T-helper 2 cell treated with Interferon-gamma antibody and Interleukin-4, amounts not matched to agents 5 μg/mL and 100 μg/mL, for 36 hours (primary cell): ENCODE measurements around the gene CD6.

Experiments used
- DNase-seq: peaks from one replicate; pipeline ENCODE4 v3.0.0; 2021; ENCODE audit warnings: low spot score
- H3K27ac Mint-ChIP-seq: one replicate; pipeline ENCODE4 v1.8.0; 2021; ENCODE audit warnings: mild to moderate bottlenecking, mixed read lengths
- H3K27me3 Mint-ChIP-seq: one replicate; pipeline ENCODE4 v1.8.0; 2021; ENCODE audit warnings: low read depth, mixed read lengths
- H3K36me3 Mint-ChIP-seq: one replicate; pipeline ENCODE4 v1.8.0; 2021; ENCODE audit warnings: low read depth, mixed read lengths
- H3K4me1 Mint-ChIP-seq: one replicate; pipeline ENCODE4 v1.8.0; 2021; ENCODE audit warnings: low read depth, mixed read lengths
- H3K4me3 Mint-ChIP-seq: one replicate; pipeline ENCODE4 v1.8.0; 2022; ENCODE audit warnings: mild to moderate bottlenecking, moderate library complexity, mixed read lengths
- H3K9me3 Mint-ChIP-seq: one replicate; pipeline ENCODE4 v1.8.0; 2021; ENCODE audit warnings: mixed read lengths

The CD6 gene

DNA sequence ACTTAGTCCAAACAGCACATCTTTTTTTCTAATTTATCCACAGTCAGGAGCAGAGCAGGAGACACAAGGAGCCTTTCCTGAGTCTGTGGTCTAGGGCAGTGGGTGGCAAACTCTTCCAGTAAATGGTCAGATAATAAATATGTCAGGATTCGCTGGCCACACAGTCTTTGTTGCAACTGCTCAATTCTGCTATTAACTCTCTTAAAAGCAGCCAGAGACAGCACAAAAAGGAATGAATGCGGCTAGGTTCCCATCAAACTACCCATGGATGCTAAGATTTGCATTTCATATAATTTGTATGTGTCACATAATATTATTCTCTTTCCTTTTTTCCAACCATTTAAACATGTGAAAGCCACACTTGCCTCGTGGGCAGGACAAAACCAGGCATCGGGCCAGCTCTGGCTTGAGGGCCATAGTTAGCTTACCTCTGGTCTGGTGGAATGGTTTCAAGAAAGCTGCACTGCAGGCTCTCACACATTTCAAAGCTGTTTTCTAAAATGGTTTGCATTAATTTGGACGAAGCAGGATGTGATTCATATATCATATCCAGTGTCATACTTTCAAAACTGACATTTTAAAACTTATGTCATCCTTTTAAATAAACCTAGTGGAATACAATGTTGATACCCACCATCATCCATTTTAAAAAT lies 66.1 kb downstream of the CD6 start:
- Mint-ChIP-seq H3K27ac (peak overlapping the region; percentile 97), H3K27me3 (no peaks in the 10 kb centered on the region), H3K9me3 (no peaks in the 10 kb centered on the region), H3K4me1 (peaks cover 66% of the 10 kb centered on the region), H3K36me3 (peaks cover 30% of the 10 kb centered on the region), H3K4me3 (peak overlapping the region; percentile 67)
- no peak for DNase-seq

DNA sequence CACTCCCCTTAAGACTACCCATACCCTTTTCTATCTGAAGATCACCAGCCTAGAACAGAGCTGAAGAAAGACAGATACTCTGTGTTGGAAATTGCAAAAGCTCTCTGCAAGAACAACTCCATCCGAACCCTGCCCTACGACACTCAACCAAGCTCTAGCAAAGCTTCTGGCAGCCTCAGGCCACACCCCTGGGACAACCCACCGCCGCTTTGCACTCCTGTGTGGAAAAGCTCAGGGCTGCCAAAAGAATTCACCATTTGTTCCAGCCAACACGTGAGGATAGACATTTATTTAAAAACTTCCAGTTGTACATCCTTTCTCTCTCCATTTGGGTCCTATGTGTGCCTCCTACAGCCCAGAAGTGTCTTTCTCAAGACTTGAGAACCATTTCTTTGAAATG lies 68.4 kb downstream of the CD6 start:
- DNase-seq, result no peak
- H3K36me3 Mint-ChIP-seq, result peaks cover 30% of the 10 kb centered on the region
- no peaks in the 10 kb centered on the region for H3K9me3 Mint-ChIP-seq
- H3K4me1 Mint-ChIP-seq, result peaks cover 66% of the 10 kb centered on the region
- H3K27ac Mint-ChIP-seq, result peak overlapping the region; percentile 97
- H3K27me3 Mint-ChIP-seq, result no peaks in the 10 kb centered on the region
- H3K4me3 Mint-ChIP-seq, result peak overlapping the region; percentile 54

- DNase-seq, result peak; percentile 84
- H3K36me3 Mint-ChIP-seq, result peaks cover 22% of the 10 kb centered on the region
- H3K4me3 Mint-ChIP-seq, result peak overlapping the region; percentile 76
- H3K27me3 Mint-ChIP-seq, result no peaks in the 10 kb centered on the region
- H3K27ac Mint-ChIP-seq, result peak overlapping the region; percentile 97
- H3K9me3 Mint-ChIP-seq, result no peaks in the 10 kb centered on the region
- H3K4me1 Mint-ChIP-seq, result peaks cover 64% of the 10 kb centered on the region
These were observed 70.5 kb downstream of the CD6 start for GRCh38 chr11:61041755-61042518.

DNA sequence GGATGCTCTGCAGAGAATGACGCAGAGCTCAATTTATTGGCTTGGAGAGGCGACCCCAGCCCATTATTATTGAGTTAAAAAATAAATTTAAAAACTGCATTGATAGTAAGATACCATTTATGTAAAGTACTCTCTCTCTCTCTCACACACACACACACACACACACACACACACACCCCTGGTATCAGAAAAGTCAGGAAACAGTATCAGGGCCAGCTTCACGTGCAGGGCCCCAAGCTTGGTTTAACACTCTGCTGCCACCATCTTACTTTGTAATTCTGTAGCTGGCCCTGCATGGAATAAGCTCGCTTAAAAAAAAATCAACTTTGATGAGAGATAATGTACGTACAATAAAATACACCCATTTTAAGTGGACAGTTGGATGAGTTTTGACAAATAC lies 71.1 kb downstream of the CD6 start:
- no peak for DNase-seq
- Mint-ChIP-seq H3K4me3 (peak overlapping the region; percentile 76), H3K4me1 (peaks cover 62% of the 10 kb centered on the region), H3K27me3 (no peaks in the 10 kb centered on the region), H3K9me3 (no peaks in the 10 kb centered on the region), H3K27ac (peak overlapping the region; percentile 97), H3K36me3 (peaks cover 19% of the 10 kb centered on the region)

GRCh38 chr11:61042961-61043540 lies 71.6 kb downstream of the CD6 start:
- H3K4me1 Mint-ChIP-seq, result peaks cover 57% of the 10 kb centered on the region
- peak overlapping the region; percentile 97 for H3K27ac Mint-ChIP-seq
- no peaks in the 10 kb centered on the region for H3K27me3 Mint-ChIP-seq
- no peak for DNase-seq
- no peaks in the 10 kb centered on the region for H3K9me3 Mint-ChIP-seq
- H3K4me3 Mint-ChIP-seq, result peak overlapping the region; percentile 76
- H3K36me3 Mint-ChIP-seq, result peaks cover 17% of the 10 kb centered on the region

GRCh38 chr11:61045271-61045670 lies 73.8 kb downstream of the CD6 start:
- peaks cover 63% of the 10 kb centered on the region for H3K4me1 Mint-ChIP-seq
- H3K9me3 Mint-ChIP-seq, result no peaks in the 10 kb centered on the region
- H3K27ac Mint-ChIP-seq, result peak overlapping the region; percentile 32
- H3K27me3 Mint-ChIP-seq, result no peaks in the 10 kb centered on the region
- DNase-seq, result no peak
- no peak overlapping the region for H3K4me3 Mint-ChIP-seq
- peaks cover 26% of the 10 kb centered on the region for H3K36me3 Mint-ChIP-seq

GRCh38 chr11:61046833-61047232 lies 75.4 kb downstream of the CD6 start:
- DNase-seq, result no peak
- Mint-ChIP-seq H3K36me3 (peaks cover 32% of the 10 kb centered on the region), H3K27ac (peak overlapping the region; percentile 4), H3K27me3 (no peaks in the 10 kb centered on the region), H3K9me3 (peaks cover 6% of the 10 kb centered on the region), H3K4me1 (peaks cover 55% of the 10 kb centered on the region), H3K4me3 (no peak overlapping the region)

DNA sequence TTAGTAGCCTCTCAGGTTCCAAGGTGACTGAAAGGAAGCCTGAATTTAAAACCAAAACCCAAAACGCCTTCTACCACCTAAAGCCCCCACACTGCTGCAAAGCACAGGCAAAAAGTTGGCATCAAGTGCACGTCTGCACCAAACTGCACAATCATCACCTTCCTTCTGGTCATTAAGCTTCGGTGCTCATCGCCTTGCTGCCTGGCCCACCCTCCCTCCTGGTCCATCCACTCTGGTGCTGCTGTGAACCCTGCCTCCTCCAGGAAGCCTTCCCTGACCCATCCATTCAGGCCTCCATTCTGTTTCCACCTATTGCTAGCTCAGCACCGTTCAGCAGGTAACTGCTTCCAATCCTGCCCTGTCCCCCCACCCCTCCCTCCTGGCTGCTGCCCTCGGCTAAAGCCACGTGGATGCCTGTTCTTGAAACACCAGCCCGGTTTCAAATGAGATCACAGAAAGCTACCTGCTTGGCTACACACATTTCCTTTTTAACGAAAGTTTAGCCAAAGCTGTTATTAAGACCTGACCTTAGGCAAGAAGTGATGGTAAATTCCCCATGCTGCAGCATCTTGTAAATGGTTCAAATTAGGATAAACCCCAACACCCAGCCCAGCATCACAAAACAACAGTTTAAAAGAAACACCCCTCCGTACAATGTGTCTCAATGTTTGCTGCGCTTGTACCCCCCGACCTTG lies 77.0 kb downstream of the CD6 start:
- no peaks in the 10 kb centered on the region for H3K27me3 Mint-ChIP-seq
- H3K4me1 Mint-ChIP-seq, result peaks cover 52% of the 10 kb centered on the region
- H3K36me3 Mint-ChIP-seq, result peaks cover 30% of the 10 kb centered on the region
- no peak for DNase-seq
- peak overlapping the region; percentile 94 for H3K27ac Mint-ChIP-seq
- peaks cover 6% of the 10 kb centered on the region for H3K9me3 Mint-ChIP-seq
- H3K4me3 Mint-ChIP-seq, result peak overlapping the region; percentile 65

DNA sequence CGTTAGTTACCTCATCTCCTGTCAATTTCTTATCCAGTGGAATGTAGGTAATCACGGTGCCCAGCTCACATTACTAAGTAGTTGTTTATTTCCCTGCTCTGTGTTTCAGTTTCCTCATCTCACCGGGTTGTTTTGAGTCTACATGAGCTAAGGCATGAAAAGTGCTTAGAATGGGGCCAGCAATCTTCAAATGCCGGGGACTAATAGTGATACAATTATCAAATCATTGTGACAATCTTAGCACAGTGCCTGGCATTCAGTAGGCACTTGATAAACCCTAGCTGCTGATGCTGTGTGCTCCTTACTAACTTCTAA lies 77.5 kb downstream of the CD6 start:
- H3K27ac Mint-ChIP-seq, result peak overlapping the region; percentile 94

DNA sequence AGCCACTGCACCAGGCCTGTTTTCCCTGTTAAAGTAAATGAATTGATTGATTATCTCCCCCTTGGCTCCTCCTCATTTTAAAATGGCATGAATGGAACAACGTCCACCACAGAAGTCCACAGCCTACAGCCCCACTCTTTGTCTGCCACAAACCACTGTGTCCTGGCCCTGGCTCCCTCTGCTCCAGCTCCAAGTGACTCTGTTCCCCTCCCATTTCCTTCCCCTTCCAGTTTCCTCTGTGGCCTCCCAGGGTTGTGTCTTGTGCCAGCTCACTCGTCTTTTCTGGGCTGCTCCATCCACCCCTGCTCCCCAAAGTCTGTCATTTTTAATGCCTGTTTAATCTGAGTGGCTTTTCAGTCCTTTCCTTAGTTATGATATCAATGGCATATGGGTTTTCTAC lies 78.4 kb downstream of the CD6 start:
- peaks cover 33% of the 10 kb centered on the region for H3K36me3 Mint-ChIP-seq
- no peaks in the 10 kb centered on the region for H3K27me3 Mint-ChIP-seq
- DNase-seq, result no peak
- H3K27ac Mint-ChIP-seq, result peak overlapping the region; percentile 72
- peak overlapping the region; percentile 9 for H3K4me3 Mint-ChIP-seq
- H3K4me1 Mint-ChIP-seq, result peaks cover 61% of the 10 kb centered on the region
- H3K9me3 Mint-ChIP-seq, result peaks cover 6% of the 10 kb centered on the region

More for the DNA sequence above, 77.5 kb downstream of the CD6 start:
- H3K4me1 Mint-ChIP-seq, result peaks cover 57% of the 10 kb centered on the region
- H3K27me3 Mint-ChIP-seq, result no peaks in the 10 kb centered on the region
- H3K9me3 Mint-ChIP-seq, result peaks cover 6% of the 10 kb centered on the region
- no peak for DNase-seq
- H3K4me3 Mint-ChIP-seq, result peak overlapping the region; percentile 65
- H3K36me3 Mint-ChIP-seq, result peaks cover 33% of the 10 kb centered on the region

DNA sequence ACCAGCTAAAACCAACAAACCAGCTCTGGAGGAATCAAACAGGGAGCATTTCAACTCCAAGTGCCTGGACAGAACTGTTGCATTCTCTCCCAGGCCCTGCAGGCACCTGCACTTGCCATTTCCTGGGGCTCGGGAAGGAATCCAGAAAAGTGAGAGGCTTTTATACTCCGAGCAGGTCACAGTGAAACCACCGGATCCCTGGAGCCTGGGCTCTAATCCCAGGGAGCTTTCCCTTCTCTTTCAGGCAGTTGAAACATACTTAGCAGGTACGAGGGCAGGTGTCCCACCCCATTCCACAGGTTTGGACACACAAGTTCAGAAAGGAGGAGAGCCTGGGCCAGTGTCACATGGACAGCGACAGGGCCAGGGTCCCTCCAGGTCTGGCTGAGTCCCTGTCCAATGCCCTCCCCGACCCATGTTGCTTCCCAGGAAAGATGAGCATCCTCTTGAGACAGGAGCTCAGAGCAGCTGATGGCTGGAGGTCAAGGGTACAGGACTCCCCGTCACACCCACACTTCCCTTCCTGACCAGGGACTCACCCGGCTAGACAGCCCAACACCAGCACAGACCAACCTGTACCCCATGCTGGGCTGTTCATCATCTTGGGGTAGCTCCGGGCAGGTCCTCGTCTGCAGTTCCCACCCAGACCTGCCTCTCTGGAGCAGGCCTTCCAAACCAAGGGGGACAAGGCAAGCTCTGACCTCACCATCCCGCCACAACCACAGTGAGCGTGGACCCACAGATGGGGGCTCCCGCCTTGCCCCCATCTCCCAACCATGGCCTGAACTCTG lies 80.9 kb downstream of the CD6 start:
- Mint-ChIP-seq H3K27ac (peak overlapping the region; percentile 14), H3K27me3 (no peaks in the 10 kb centered on the region), H3K4me1 (peaks cover 63% of the 10 kb centered on the region), H3K4me3 (no peak overlapping the region), H3K36me3 (peaks cover 39% of the 10 kb centered on the region), H3K9me3 (peaks cover 6% of the 10 kb centered on the region)
- DNase-seq, result no peak

- peaks cover 39% of the 10 kb centered on the region for H3K36me3 Mint-ChIP-seq
- H3K9me3 Mint-ChIP-seq, result peaks cover 6% of the 10 kb centered on the region
- DNase-seq, result no peak
- H3K27me3 Mint-ChIP-seq, result no peaks in the 10 kb centered on the region
- H3K4me3 Mint-ChIP-seq, result peak overlapping the region; percentile 30
- H3K4me1 Mint-ChIP-seq, result peaks cover 66% of the 10 kb centered on the region
- peak overlapping the region; percentile 91 for H3K27ac Mint-ChIP-seq
These were observed 81.7 kb downstream of the CD6 start for GRCh38 chr11:61053191-61053590.

DNA sequence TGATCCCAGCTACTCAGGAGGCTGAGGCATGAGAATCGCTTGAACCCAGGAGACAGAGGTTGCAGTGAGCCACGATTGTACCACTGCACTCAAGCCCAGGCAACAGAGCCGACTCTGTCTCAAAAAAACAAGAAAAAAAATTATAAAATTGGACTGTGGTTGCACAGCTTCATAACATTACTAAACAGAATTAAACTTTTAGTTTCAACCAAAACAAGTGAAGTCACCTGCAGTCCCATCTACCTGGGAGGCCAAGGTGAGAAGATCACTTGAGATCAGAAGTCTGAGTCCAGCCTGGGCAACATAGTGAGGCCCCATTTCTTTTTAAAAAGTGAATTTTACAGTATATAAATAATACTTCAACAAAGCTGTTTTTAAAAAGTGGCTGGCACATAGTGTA lies 83.0 kb downstream of the CD6 start:
- peaks cover 38% of the 10 kb centered on the region for H3K36me3 Mint-ChIP-seq

More for the DNA sequence above, 83.0 kb downstream of the CD6 start:
- Mint-ChIP-seq H3K4me1 (peaks cover 66% of the 10 kb centered on the region), H3K27me3 (no peaks in the 10 kb centered on the region), H3K4me3 (peak overlapping the region; percentile 50), H3K9me3 (peaks cover 6% of the 10 kb centered on the region), H3K27ac (peak overlapping the region; percentile 91)
- no peak for DNase-seq
